HG03039 (cell line): ENCODE results near the gene HRH2.

ENCODE experiments used
- ATAC-seq: cut with Tn5 transposase; IDR thresholded peaks from one replicate; pipeline ENCODE4 v1.9.1; 2021; ENCODE audit warnings: mild to moderate bottlenecking, moderate library complexity; ENCODE audit not compliant: unreplicated experiment

HRH2 gene

DNA sequence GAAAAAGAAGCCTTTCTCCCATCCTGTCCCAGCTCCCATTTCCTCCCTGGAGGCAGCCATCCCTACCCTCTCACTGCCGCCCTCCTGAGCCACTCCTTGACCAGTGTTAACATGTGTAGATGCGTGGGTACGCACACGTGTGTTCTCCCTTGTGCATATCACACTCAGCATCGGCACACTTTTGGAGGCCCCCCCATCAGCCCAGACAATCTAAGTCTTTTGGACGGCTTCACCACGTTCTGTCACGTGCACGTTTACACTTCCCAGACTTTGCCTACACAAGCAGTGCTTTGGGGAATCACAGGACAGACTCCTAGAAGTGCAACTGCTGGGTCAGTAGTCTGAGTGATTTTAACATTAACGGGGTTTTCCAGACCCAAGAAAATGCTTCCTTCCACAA lies 18.0 kb downstream of the HRH2 start:
- ATAC-seq: no peak

GRCh38 chr5:175677571-175677970 lies 19.7 kb downstream of the HRH2 start:
- no peak for ATAC-seq

GRCh38 chr5:175678074-175678473 lies 20.2 kb downstream of the HRH2 start:
- no peak for ATAC-seq

GRCh38 chr5:175679411-175679810 lies 21.5 kb downstream of the HRH2 start:
- ATAC-seq: no peak

- ATAC-seq: no peak
These were observed 22.1 kb downstream of the HRH2 start for GRCh38 chr5:175680020-175680419.

DNA sequence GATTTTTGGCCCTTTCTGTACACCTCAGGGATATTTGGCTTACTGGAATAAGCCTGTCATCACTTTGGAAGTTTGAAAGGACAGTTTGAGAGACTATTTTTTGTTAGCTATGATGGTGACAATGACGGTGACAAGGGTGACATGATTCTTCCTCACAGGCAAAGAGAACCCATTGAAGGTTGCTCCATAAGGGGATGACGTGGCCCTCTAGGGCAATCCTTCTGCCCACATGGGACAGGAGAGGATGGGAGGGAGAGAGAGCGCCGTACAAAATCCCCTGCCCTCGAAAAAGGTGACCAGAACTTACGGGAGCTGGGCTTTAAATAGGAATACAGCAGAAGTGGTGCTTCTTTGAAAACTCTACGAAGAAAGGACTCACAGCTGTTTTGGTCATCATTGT lies 22.6 kb downstream of the HRH2 start:
- ATAC-seq: no peak

- ATAC-seq: no peak
These were observed 23.4 kb downstream of the HRH2 start for GRCh38 chr5:175681045-175681967.

DNA sequence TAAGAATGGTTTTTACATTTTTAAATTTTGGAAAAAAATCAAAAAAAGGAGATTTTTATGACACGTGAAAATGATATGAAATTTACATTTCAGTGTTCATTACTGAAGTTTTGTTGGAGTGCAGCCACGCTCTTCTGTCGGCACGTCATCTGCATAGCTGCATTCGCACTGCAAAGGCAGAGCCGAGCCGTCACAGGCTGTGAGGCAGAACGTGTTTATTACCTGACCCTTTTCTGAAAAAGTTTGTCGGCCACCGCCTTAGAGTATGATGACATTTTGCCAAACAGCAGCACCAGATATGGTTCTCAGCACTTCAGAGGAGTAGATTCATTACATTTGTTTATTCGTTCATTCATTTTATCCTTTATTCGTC lies 24.1 kb downstream of the HRH2 start:
- no peak for ATAC-seq

GRCh38 chr5:175682664-175683063 lies 24.8 kb downstream of the HRH2 start:
- no peak for ATAC-seq

DNA sequence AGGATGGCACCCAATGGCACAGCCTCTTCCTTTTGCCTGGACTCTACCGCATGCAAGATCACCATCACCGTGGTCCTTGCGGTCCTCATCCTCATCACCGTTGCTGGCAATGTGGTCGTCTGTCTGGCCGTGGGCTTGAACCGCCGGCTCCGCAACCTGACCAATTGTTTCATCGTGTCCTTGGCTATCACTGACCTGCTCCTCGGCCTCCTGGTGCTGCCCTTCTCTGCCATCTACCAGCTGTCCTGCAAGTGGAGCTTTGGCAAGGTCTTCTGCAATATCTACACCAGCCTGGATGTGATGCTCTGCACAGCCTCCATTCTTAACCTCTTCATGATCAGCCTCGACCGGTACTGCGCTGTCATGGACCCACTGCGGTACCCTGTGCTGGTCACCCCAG lies 25.4 kb downstream of the HRH2 start:
- ATAC-seq: no peak

DNA sequence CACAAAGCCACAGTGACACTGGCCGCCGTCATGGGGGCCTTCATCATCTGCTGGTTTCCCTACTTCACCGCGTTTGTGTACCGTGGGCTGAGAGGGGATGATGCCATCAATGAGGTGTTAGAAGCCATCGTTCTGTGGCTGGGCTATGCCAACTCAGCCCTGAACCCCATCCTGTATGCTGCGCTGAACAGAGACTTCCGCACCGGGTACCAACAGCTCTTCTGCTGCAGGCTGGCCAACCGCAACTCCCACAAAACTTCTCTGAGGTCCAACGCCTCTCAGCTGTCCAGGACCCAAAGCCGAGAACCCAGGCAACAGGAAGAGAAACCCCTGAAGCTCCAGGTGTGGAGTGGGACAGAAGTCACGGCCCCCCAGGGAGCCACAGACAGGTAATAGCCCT lies 26.1 kb downstream of the HRH2 start:
- ATAC-seq: no peak

DNA sequence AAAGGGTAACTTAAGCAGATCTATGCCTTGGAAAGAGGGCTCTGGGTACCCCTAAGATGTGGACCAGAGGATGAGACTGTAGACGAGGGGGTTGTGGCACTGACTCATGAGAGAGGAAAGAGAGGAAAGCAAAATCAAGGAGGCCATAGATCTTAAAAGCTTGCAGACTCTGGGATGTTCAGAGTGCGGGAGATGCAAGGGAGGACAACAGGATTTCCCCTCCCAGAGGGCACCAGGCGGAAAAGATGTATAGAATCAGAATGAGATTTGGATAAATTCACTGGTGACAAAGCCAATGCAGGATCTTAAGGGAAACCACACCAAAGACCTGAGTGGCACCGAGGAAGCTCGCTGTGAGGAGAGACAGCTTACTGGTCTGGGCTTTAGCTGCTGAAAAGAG lies 27.1 kb downstream of the HRH2 start:
- ATAC-seq: no peak

DNA sequence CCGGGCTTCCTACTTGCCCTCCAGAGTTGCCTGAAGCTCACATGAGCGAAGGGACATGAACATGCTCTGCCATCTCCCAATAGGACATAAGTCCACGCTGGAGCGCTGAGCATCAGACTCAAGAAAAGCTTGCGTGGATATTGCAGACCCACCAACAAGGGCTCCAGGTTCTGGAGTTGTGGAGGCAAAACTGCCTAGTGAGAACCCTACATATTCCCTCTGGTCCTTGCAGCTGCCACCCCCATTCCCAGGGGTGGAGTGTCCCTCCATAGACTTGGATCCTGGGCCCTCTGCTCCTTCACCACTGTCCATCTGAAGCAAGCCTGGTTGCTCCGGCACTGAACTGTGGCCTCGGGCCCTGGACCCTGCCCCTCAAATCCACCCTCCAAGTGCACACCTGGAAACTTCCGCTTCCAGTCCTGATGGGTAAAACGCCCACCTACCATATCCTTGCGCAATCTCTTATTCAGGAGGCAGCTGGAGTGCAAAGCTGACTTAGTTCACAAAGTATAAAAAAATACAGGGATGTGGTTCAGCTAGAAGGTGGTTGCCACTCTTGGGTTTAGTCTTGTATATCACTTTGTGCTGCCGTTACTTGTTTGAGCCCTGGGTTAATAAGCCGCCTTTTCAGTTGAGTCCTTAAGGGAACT lies 28.0 kb downstream of the HRH2 start:
- no peak for ATAC-seq

- no peak for ATAC-seq
These were observed 28.5 kb downstream of the HRH2 start for GRCh38 chr5:175686396-175686795.

DNA sequence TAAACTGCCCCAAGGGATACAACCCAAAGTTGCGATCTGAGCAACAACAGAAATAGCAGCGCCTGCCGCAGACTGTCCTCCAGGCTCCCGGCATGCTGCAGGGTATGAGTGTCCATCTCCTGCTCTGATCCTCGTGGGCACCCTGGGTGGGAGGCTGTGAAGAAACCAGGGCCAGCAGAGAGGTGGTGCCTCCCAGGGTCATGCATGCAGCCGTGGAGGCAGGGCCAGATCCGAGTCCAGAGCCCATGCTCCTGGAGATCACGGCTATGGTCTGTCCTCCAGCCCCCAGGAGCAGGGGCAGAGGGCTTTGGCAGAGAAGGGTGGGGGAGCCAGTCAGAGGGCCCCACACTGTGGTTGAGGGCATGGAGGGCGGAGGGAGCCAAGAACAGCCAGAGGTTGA lies 29.0 kb downstream of the HRH2 start:
- ATAC-seq: no peak

DNA sequence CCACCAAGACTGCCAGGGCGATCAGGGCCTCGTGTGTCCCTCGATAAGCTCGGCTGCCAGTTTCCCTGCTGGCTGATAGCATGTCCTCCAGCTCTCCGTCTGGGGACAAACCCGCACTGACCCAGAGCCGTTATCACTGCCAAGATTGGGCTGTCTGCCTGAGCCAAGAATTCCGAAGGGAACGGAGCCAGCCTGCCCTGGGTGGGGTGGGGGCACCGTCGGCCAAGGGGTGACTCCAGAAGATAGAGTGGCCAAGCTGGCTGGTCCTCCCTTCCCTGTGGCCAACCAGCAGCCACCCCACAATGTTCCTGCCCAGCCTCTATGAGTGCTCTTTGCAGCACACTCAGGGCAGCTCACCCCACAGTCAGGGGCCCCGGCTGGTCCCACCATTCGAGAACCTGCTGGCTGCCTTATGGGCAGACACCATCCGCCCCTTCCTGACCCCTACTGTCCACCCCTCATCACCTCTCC lies 29.4 kb downstream of the HRH2 start:
- ATAC-seq: no peak

- ATAC-seq: no peak
These were observed 30.7 kb downstream of the HRH2 start for GRCh38 chr5:175688352-175689146.

- ATAC-seq: no peak
These were observed 31.5 kb downstream of the HRH2 start for GRCh38 chr5:175689147-175689991.

- no peak for ATAC-seq
These were observed 32.2 kb downstream of the HRH2 start for GRCh38 chr5:175690025-175690424.

- no peak for ATAC-seq
These were observed 32.7 kb downstream of the HRH2 start for GRCh38 chr5:175690586-175690985.

DNA sequence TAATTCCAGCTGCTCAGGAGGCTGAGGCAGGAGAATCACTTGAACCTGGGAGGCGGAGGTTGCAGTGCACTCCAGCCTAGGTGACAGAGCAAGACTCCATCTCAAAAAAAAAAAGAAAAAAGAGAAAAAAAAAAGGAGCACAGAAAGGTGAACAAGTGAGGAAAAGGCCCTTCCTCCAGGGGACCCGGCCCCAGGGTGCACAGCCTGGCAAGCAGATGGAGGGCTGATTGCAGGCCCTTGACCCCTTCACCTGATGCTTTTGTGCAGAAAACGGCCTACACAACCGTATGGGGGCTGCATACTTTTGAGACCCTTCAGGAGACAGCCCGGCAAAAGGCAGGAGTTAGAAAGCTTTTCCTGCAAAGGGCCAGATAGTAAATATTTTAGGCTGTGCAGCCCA lies 33.9 kb downstream of the HRH2 start:
- ATAC-seq: no peak
